HL-60 (cell line): ENCODE measurements around the gene LAMP1.

Experiments
- DNase-seq, 2 experiments: peaks; one replicate each; pipeline ENCODE4 v3.0.0-alpha.2; 2010 to 2020; ENCODE audit warnings: low read depth in 1 of 2, low spot score in 1 of 2
- H3K27ac ChIP-seq: fragments of 250-450 bp; sonication (Bioruptor Pico); replicated peaks from 2 replicates; pipeline ENCODE4 v1.5.1; 2020; ENCODE audit warnings: mild to moderate bottlenecking, moderate library complexity
- H3K27me3 ChIP-seq: fragments of 250-450 bp; sonication (Bioruptor Pico); 2 replicates; pipeline ENCODE4 v1.5.1; 2021; ENCODE audit warnings: mild to moderate bottlenecking, moderate library complexity; ENCODE audit not compliant: insufficient read depth, poor library complexity, severe bottlenecking
- H3K4me3 ChIP-seq: replicated peaks from 2 replicates; pipeline ENCODE4 v1.5.1; 2011; ENCODE audit warnings: mild to moderate bottlenecking, control low read depth, low read length; ENCODE audit not compliant: insufficient read depth
- CTCF ChIP-seq: IDR thresholded peaks from one replicate; pipeline ENCODE4 v1.5.1; 2011; ENCODE audit warnings: low read length, control low read depth, inconsistent platforms; ENCODE audit not compliant: insufficient read depth
- GABPA ChIP-seq: IDR thresholded peaks from 2 replicates; pipeline ENCODE4 v1.6.1; 2012; ENCODE audit warnings: low read depth
- POLR2AphosphoS5 ChIP-seq: IDR thresholded peaks from 2 replicates; pipeline ENCODE4 v1.6.1; 2012; ENCODE audit warnings: low read depth
- SPI1 ChIP-seq: IDR thresholded peaks from 2 replicates; pipeline ENCODE4 v1.6.1; 2012; ENCODE audit warnings: low read depth, mild to moderate bottlenecking, borderline replicate concordance
- TF ChIP-seq, protein P1 (sequence below): IDR thresholded peaks from 2 replicates; pipeline ENCODE4 v1.6.1; 2012; ENCODE audit warnings: low read depth; ENCODE audit not compliant: insufficient replicate concordance

The LAMP1 gene

DNA sequence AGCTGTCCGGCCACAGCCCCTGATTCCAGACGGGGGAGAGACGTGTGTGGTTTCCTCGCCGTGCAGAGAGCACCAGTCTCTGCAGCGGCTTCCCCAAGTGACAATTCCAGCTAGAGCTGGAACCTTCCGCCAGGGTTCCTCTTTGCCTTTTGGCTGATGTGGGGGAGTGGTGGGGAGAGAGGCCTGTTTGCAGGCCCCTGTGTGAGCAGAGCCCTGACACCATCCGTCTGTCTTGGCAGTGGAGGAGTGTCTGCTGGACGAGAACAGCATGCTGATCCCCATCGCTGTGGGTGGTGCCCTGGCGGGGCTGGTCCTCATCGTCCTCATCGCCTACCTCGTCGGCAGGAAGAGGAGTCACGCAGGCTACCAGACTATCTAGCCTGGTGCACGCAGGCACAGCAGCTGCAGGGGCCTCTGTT, 25.0 kb downstream of the LAMP1 start:
- DNase-seq, result peak in 1 of 2 experiments; percentile 90
- H3K4me3 ChIP-seq, result no peak overlapping the region
- H3K27me3 ChIP-seq, result peaks cover 2% of the 10 kb centered on the region
- H3K27ac ChIP-seq, result no peak overlapping the region
- TF ChIP-seq SPI1, result peak; percentile 70; the same call in 1 of the 2 replicates
- TF ChIP-seq, protein P1, sequence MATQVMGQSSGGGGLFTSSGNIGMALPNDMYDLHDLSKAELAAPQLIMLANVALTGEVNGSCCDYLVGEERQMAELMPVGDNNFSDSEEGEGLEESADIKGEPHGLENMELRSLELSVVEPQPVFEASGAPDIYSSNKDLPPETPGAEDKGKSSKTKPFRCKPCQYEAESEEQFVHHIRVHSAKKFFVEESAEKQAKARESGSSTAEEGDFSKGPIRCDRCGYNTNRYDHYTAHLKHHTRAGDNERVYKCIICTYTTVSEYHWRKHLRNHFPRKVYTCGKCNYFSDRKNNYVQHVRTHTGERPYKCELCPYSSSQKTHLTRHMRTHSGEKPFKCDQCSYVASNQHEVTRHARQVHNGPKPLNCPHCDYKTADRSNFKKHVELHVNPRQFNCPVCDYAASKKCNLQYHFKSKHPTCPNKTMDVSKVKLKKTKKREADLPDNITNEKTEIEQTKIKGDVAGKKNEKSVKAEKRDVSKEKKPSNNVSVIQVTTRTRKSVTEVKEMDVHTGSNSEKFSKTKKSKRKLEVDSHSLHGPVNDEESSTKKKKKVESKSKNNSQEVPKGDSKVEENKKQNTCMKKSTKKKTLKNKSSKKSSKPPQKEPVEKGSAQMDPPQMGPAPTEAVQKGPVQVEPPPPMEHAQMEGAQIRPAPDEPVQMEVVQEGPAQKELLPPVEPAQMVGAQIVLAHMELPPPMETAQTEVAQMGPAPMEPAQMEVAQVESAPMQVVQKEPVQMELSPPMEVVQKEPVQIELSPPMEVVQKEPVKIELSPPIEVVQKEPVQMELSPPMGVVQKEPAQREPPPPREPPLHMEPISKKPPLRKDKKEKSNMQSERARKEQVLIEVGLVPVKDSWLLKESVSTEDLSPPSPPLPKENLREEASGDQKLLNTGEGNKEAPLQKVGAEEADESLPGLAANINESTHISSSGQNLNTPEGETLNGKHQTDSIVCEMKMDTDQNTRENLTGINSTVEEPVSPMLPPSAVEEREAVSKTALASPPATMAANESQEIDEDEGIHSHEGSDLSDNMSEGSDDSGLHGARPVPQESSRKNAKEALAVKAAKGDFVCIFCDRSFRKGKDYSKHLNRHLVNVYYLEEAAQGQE, result no peak
- peak; percentile 66 for TF ChIP-seq POLR2AphosphoS5

- TF ChIP-seq SPI1 (no peak), GABPA (no peak)
- no peak overlapping the region for H3K27ac ChIP-seq
- H3K4me3 ChIP-seq, result no peak overlapping the region
- no peak for DNase-seq
- peaks cover 10% of the 10 kb centered on the region for H3K27me3 ChIP-seq
Observed at GRCh38 chr13:113322890-113323651, 26.0 kb downstream of the LAMP1 start.

- DNase-seq, result no peak
- Histone ChIP-seq H3K4me3 (no peak overlapping the region), H3K27me3 (peaks cover 18% of the 10 kb centered on the region), H3K27ac (no peak overlapping the region)
- no peak for TF ChIP-seq CTCF
- no peak for TF ChIP-seq GABPA
- TF ChIP-seq, protein P1, result no peak
- TF ChIP-seq SPI1, result no peak
- no peak for TF ChIP-seq POLR2AphosphoS5
Observed at GRCh38 chr13:113323869-113324268, 26.8 kb downstream of the LAMP1 start.

GRCh38 chr13:113324398-113324797, 27.4 kb downstream of the LAMP1 start:
- H3K4me3 ChIP-seq, result no peak overlapping the region
- H3K27ac ChIP-seq, result no peak overlapping the region
- no peak for DNase-seq
- peaks cover 18% of the 10 kb centered on the region for H3K27me3 ChIP-seq
- TF ChIP-seq CTCF, result no peak
- no peak for TF ChIP-seq GABPA
- TF ChIP-seq POLR2AphosphoS5, result no peak
- no peak for TF ChIP-seq SPI1
- TF ChIP-seq, protein P1, result no peak
